GM18526 (cell line): Measurements from ENCODE around the gene MGAT5.

Experiments
- POLR2A ChIP-seq: IDR thresholded peaks from 3 replicates; pipeline ENCODE4 v1.6.1; 2011; ENCODE audit not compliant: insufficient read length; ENCODE audit errors: extremely low read depth

Gene MGAT5

DNA sequence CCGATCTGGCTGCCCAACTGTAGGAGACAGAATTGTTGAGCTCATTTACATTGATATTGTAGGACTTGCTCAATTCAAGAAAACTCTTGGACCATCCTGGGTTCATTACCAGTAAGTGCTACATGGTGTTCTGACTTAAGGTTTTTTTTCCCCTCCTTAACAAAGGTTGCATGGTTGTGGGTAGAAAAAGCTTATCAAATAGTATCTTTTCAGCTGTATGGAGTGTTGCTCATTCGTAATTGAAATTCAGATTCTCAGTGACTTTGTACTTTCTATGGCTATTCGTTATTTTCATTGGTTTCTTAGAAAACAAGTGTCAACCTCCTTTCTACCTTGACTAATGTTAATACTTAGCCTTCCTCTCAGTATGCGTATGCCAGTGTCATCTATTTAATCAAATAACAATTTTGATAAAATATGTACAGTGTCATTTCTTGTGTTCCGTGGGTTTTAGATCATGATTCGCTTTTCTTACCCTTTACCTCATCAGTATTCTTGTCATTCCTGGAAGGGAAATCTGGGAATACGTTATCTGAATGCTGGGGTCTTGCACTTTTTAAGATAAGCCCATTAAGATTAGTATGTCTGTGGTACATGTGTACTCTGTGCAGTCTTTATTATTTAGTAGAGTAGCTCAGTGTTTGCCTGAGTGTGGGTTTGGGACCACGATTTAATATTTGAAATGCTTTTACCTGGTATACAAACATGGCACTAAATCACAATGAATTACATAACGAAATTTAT lies 91.3 kb downstream of the MGAT5 start:
- TF ChIP-seq POLR2A = no peak

DNA sequence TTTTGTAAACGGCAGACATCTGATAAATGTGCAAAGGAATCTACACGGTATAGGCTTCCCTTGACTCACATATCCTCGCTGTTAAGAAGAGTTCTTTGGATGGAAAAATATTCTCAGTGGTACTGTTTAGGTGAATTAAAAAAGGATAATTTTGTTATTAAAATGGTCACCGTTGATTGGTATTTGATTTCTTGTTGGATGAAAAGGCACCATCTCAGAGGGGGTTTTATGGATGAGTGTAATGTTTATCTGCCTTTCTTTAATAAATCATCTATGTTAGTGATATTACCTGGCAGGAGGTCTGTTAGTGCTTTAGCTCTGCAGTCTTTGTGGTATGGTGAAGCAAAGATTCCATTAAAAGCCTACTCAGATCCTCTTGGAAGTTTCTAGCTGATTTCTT lies 92.3 kb downstream of the MGAT5 start:
- TF ChIP-seq POLR2A = no peak

DNA sequence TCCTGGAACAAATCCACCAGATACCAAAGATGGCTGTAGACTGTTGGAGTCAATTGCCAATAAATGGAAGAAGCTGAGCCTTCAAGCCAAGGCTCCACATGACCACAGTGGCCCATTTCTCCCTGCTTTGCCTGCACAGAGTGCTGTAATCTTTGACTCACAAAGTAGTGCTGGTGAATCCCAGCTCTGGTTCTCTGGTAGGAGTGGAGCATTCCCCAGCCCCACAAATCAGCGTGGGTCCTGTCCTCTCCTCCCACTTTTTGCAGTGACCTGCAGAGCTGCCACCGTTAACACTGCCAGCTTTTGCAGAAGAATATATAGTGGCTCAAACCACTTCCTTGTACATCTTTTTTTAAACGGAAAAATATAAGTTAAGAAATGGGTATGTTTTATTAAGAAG lies 93.9 kb downstream of the MGAT5 start:
- TF ChIP-seq POLR2A = no peak

DNA sequence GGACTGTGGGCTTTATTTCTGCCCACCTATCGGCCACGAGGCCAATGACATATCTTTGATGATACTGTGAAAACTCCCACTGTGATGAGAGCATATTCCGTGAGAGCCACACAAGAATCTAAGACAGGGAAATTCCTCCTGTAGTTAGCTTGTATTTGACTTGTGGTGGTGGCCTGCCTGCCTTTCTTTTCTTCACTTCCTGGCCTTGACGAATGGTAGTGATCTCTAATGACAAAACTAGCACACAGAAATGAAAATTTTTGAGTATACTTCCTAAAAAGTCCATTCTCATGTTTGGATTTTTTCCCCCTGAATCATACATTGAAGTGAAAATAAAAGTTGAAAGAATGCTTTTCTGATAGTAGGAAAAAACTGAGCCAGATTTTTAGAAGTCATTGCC lies 94.4 kb downstream of the MGAT5 start:
- TF ChIP-seq POLR2A = no peak

DNA sequence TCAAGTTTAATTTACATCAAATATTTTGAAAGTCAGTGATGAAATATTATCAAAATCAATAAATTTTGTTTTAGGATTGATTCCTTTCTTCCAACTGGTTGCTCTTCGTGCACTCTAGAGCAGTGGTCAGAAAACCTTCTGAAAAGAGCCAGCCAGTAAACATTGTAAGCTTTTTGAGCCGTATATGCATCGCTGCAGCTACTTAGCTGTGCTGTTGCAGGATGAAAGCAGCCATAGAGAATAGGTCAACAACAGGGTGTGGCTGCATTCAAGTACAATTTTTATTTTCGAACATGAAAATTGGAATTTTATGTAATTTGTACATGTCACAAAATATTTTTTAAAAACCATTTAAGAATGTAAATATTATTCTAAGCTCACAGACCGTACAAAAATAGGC lies 94.9 kb downstream of the MGAT5 start:
- TF ChIP-seq POLR2A = no peak

DNA sequence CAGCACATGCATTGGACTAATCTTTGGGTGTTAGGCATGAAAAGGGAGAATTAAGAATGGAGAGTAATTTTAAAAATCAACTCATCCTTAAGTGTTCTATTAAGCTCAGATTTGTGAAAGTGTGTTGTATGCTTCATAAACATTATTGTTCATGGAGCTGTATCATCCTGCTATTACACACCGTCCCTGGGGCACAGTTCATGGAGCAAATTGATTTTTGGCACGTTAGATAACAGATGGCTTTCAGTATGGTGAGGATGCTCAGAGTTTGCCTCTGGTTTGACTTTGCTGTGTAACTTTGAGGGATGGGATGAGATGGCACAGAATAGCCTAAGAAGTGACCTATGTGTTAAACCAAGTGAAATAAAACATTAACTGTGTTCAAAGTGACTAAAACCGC lies 97.1 kb downstream of the MGAT5 start:
- TF ChIP-seq POLR2A = no peak

DNA sequence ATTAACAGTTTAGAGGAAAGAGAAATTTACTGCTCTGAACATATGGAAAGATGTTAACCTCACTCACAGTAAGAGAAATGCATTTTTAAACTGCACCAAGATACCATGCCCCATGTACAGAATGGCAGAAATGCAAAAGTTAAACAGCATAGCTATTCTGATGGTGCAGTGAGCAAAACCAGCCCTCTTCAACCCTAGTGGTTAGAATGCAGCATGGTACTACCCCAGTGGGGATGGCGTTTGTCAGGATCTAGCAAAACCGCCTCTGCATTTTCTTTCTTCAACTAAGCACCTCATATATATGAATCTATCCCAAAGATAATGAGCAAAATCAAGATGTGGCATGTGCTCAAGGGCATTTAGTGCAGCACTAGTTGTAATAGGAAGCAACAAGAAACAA lies 98.0 kb downstream of the MGAT5 start:
- no peak for TF ChIP-seq POLR2A

DNA sequence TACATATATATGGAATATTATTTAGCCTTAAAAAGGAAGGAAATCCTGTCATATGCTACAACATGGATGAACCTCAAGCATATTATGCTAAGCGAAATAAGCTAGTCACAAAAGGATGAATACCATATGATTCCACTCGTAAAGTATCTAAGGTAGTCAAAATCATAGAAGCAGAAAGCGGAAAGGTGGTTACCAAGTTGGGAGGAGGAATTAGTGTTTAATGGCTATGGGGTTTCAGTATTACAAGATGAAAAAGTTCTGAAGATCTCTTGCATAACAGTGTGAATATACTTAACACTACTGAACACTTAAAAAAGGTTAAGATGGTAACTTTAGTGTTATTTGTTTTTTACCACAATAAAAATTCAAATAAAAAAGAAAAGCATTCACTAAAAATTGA lies 99.0 kb downstream of the MGAT5 start:
- TF ChIP-seq POLR2A = no peak

DNA sequence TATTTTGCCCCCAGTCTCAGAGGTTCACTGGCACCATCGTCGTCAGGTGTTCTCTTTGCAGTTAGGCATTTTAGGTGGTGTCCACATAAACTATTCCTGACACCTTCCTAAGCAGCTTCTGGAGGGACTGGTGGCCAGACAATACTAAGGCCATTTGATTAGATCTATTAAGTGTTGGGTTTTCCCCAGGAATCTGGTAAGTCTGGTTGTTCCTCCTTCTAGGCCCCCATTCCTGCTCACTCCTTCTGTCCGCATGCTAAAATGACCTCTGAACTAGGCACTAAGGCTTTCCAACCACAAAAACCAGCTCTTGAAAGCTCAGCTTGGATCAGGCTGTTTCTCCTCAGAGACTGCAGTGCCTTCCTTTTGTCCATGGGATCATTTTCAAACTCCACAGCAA lies 100.7 kb downstream of the MGAT5 start:
- TF ChIP-seq POLR2A = no peak

DNA sequence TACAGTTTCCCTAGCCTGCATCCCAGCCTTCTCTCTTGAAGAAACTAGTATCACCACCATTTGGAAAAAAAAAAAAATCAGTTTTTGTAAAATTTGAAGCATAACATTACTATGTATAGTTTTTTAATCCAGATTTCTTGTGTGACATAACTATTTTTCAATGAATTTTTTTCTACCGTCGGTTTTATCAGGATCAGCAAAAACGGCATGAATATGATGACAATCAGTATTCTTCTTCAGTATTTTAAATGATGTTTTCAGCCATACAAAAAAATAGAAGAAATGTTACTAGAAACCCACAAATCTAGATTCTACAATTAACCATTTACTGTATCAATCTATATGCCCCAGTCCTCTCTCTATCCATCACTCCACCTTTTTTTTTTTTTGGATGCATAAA lies 103.9 kb downstream of the MGAT5 start:
- no peak for TF ChIP-seq POLR2A

DNA sequence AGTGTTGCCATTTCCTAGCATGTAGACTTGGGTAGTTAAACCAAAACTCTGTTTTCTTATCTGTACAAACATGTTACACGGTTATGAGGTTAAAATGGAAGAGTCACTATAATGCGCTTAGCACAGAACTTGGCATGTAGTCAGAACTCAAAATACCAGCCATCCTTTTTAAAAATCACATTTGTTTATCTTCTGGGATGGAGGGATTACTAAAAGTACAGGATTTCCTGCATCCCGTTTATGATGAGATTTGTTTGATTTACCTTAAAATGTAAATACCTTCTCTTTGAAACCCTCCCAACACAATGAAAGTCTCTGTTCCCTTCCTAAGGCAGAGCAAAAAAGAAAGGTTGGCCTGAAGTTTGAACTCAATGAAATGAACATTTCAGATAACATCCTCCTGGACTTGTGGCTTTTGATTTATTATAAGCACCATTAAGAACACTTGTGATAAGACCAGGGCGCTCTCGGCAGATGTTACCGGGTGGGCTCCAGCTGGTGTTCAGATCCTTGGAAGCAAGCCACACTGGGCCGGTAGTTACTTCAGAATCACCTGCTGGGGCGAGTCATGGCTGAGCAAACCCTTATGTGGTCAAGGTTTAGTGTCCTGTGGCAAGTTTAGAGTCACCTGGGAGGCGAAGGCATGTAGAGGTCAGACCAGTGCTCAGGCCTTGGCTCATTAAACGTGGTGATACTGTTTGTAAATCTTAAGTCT lies 105.7 kb downstream of the MGAT5 start:
- TF ChIP-seq POLR2A = no peak

DNA sequence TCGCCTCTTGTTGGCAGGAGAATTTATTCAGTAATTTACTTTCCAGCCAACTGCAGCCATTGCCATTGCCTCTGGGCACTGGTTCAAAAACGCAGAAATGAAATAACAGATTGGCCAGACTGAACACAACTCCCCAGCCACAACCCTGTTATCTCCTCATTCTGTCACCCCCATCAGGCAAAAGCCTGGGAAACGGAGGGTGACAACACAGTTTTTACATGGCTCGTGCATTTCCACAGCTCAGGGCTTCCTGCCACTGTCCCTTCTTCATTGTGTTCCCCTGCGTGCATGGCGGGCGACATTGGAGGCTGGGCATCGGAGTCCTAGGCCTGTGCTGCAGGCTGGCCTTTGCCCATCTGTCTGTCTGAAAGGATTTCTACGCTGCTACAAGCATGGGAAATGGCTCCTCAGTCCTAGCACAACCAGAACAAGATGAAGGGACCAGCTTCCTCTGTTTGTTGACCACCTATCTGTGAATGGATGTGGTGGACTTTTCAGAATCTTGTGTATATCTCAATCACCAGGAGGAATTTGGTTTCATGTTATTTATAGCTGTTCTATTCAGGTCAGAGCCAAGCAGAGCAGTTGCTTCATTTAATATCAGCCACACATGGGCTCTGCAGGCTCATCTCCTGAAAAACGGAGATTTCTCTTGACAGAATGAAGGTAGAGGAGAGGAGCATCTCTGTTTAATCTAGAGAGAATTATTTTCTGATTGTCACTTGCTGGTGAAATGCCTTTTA lies 107.0 kb downstream of the MGAT5 start:
- TF ChIP-seq POLR2A = no peak

DNA sequence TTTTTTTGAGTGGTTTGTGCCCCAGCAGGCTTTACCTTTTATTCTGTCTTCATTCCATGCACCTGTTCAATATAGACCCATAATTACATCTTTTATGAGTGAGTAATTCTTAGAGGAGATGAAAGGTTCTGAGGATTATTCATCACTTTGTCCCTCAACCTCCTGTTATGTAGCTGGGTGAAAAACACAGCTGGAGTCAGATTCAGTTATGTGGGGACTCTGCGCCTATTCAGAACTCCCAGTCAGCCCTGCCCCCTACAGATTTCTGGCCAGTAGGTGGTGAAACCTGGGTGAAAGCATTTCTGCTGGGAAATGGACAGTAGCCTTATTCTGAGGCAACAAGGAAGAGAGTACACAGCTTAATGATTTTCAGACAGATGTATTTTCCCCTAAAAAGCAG lies 107.8 kb downstream of the MGAT5 start:
- TF ChIP-seq POLR2A = no peak

DNA sequence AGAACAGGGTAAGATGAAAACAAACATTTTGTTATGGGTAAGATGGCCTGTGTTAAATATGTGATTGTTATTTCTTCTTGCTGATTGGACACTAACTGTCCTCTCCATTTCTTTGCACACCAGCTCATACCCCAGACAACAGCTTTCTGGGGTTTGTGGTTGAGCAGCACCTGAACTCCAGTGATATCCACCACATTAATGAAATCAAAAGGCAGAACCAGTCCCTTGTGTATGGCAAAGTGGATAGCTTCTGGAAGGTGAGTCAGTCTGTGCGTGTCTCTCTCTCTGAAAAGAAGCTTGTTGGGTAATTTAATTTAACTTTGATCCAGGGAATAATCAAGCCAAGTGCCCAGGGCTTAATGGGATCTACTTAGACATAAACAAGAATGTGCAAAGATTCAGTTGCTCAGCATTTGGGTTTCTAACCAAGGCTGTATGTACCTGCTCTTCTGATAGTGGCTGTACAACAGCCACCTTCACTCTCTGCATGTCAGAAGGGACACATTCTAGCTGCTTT lies 108.3 kb downstream of the MGAT5 start:
- no peak for TF ChIP-seq POLR2A

DNA sequence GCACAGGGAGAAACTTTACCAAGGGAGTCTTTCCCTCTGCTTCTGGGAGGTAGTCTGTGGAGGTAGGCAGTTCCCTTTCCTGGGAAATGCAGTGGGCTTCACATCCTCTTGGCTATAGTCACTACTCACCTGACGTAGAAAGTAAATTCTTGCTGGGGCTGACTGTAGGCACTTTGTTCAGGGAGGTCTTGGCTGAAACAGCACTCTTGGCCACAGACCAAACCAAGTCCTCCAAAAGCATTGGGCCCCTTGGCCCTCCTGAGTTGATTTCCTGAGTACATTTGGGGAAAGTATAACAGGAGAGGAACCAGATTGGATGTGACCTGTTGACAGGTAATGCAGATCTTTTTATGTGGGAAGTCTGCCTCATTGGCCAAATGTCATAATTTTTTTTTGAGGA lies 108.9 kb downstream of the MGAT5 start:
- no peak for TF ChIP-seq POLR2A

DNA sequence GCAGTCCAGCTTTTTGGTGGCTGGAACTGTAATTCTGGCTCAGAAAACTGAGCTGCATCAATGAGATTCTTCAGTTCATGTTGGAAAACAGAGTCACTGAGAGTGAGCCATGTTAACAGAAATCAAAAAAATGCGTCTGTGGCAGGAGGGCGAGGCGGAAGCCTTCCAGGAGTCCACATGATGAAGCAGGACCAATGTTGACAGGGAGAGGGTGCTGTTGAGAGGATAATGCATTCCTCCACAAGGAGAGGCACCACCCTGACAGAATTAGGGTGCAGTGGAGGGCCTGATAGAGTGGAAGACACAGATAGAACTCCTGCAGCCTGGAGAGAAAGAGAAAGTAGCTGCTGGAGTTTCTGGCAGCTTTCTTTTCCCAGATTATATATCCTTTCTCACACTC lies 111.5 kb downstream of the MGAT5 start:
- TF ChIP-seq POLR2A = no peak

DNA sequence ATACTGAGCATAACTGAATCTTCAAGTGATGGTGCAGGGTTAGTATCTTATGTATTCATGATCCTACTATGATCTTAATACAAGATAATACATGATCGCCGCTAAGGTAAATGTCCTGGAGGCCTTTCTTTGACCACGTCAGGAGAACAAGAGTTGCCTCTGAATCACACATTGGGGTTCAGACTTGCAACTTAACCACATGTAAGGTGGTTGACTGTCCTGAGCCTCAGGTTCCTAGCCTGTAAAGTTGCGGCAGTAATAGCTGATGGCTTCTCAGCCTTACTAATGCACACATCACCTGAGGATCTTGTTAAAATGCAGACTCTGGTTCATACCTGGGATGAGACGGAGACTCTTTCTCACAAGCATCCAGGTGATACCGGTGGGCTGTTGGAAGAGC lies 112.5 kb downstream of the MGAT5 start:
- no peak for TF ChIP-seq POLR2A

DNA sequence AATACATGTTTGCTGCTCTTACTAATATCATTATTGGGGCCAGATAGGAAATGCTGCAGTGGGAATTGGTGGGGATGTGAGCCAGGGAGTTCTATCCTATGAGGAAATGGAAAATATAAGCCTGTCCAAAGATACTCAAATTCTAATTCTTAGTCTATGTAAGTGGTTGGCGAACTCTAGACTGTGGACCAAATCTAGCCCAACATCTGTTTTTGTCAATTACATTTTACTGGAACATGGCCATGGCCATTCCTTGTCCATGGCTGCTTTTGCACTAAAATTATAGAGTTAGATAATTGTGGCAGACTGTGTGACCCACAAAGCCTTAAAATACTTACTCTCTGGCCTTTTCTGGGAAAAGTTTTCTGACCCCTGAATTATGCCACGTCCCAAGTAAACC lies 113.3 kb downstream of the MGAT5 start:
- no peak for TF ChIP-seq POLR2A
